ENCODE results near the gene TEAD1.

TEAD1 gene

GRCh38 chr11:12631651-12632050, 42.6 kb upstream of the TEAD1 start:
- no peak overlapping the region for H3K4me3 ChIP-seq (ENCODE audit: low read depth, low read length)
- no peak for TF ChIP-seq CTCF (IDR thresholded peaks at IDR 0.05; ENCODE audit: insufficient read depth, low read depth, low read length, missing control alignments)
- DNase-seq (ENCODE audit: low read depth): no peak

- no peak for DNase-seq (ENCODE audit: low read depth)
- H3K4me3 ChIP-seq (ENCODE audit: low read depth, low read length): no peak overlapping the region
- no peak for TF ChIP-seq CTCF (IDR thresholded peaks at IDR 0.05; ENCODE audit: insufficient read depth, low read depth, low read length, missing control alignments)
Measured at GRCh38 chr11:12634329-12634728, 39.9 kb upstream of the TEAD1 start.

GRCh38 chr11:12636871-12637410, 37.3 kb upstream of the TEAD1 start:
- no peak overlapping the region for H3K4me3 ChIP-seq (ENCODE audit: low read depth, low read length)
- TF ChIP-seq CTCF (IDR thresholded peaks at IDR 0.05; ENCODE audit: insufficient read depth, low read depth, low read length, missing control alignments): no peak
- DNase-seq (ENCODE audit: low read depth): no peak

GRCh38 chr11:12639388-12639787, 34.8 kb upstream of the TEAD1 start:
- no peak for DNase-seq (ENCODE audit: low read depth)
- H3K4me3 ChIP-seq (ENCODE audit: low read depth, low read length): no peak overlapping the region
- no peak for TF ChIP-seq CTCF (IDR thresholded peaks at IDR 0.05; ENCODE audit: insufficient read depth, low read depth, low read length, missing control alignments)

GRCh38 chr11:12640355-12640754, 33.9 kb upstream of the TEAD1 start:
- no peak for DNase-seq (ENCODE audit: low read depth)
- H3K4me3 ChIP-seq (ENCODE audit: low read depth, low read length): no peak overlapping the region
- TF ChIP-seq CTCF (IDR thresholded peaks at IDR 0.05; ENCODE audit: insufficient read depth, low read depth, low read length, missing control alignments): no peak

GRCh38 chr11:12640926-12641849, 33.0 kb upstream of the TEAD1 start:
- no peak for TF ChIP-seq CTCF (IDR thresholded peaks at IDR 0.05; ENCODE audit: insufficient read depth, low read depth, low read length, missing control alignments)
- no peak for DNase-seq (ENCODE audit: low read depth)
- no peak overlapping the region for H3K4me3 ChIP-seq (ENCODE audit: low read depth, low read length)

All from GM12865 (cell line).